HG03103 (cell line): ENCODE measurements around the gene SPPL3.

Source experiments
- ATAC-seq: cut with Tn5 transposase; IDR thresholded peaks from one replicate; pipeline ENCODE4 v1.9.1; 2021; ENCODE audit warnings: low read depth; ENCODE audit not compliant: unreplicated experiment

Gene SPPL3

DNA sequence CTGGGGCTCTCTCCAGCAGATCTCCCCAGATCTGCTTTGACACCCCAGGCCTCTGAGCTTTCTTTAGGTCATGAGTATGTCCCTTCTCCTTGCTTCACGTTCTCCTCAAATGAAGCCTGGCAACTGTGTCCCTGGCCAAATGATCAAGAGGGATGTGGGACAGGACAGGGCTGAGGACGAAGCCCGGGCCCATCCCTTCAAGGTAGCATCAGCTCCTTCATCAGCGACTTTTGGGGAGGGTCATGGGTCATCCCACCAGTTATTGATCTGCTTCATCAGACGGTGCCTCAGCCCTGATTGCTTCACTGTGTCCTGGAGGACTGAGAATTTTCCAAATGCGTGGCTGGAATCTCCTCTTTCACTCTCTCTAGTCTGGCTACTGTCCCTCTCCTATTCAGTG is 146.2 kb downstream of the SPPL3 start:
- ATAC-seq, result no peak

DNA sequence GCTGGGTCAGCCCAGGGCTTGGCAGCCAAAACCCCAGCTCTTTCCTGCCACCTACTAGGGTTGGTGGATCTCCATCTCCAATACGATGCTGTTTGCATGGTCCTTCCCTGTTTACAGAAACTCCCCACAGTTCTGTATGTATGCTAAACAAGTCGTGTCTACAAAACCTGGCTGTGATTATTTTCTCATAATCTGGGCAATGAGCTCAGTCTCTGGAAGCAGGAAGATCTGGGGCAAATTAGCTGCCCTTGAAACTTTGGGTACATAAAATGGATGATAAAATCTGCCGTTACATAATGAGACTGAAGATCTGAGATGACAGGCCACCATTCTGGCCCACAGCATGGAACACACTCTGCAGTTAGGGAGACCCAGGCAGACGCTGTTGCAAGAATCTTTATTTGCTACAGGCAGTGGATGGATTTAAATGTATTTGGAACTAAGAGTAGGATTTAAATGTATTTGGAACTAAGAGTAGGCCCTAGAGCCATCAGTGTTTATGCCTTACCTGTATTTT is 146.9 kb downstream of the SPPL3 start:
- no peak for ATAC-seq

DNA sequence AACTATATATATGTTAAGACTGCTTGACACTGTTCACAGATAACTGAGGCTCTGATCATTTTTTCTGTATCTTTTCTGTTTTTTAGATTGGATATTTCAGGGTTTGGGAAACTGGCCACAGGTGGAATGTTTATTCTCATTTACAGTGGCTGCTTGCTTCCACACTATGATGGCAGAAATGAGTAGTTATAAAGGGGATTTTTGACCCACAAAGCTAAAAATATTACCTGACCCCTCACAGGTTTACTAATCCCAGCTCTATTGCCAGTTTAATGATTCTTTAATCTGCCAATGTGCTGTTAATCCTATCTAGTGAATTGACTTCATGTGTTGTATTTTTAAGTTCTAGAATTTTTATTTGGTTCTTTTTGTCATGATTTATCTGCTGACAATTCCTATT is 148.9 kb downstream of the SPPL3 start:
- no peak for ATAC-seq

DNA sequence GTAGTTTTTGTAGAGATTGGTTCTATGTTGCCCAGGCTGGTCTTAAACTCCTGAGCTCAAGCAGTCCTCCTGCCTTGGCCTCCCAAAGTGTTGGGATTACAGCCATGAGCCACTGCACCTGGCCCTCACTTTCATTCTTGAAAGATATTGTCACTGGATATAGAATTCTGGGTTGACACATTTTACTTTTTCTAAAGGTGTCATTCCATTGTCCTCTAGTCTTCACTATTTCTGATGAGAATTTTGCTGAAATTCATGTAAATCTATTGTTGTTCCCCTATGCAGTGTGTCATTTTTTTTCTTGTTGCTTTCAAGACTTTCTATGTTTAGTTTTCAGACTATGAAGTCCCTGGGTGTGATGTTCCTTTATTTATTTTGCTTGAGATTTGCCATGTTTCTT is 149.4 kb downstream of the SPPL3 start:
- no peak for ATAC-seq

DNA sequence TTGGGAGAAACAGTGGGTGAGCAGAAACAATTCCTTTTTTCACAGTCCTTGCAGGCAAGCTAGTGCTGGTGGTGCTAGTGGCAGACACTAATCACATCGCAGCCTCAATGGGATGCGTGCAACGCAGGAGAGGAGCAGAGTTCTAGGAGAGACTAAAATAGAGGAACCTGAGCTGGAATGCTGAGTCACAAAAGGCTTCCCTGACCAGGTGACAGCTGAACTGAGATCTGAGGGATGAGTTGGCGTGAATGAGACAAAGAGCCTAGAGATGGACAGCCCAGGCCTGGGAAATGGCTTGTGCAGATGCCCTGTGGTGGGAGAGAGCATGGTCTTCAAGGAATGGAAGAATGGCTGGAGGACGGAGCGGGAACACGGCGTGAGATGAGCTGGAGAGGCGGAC is 152.8 kb downstream of the SPPL3 start:
- ATAC-seq, result no peak

DNA sequence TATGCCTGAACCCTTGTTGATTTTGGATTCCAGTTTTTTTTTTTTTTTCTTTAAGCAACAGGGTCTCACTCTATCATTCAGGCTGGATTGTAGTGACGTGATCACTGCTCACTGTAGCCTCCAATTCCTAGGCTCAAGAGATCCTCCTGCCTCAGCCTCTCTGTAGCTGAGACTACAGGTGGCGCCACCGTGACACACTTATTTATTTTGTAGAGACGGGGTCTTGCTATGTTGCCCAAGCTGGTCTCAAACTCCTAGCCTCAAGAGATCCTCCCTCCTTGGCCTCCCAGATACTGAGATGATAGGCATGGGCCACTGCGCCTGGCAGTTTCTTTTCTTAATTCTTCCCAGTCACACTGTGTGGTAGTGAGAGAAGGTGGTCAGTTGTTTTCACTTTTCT is 153.4 kb downstream of the SPPL3 start:
- no peak for ATAC-seq

DNA sequence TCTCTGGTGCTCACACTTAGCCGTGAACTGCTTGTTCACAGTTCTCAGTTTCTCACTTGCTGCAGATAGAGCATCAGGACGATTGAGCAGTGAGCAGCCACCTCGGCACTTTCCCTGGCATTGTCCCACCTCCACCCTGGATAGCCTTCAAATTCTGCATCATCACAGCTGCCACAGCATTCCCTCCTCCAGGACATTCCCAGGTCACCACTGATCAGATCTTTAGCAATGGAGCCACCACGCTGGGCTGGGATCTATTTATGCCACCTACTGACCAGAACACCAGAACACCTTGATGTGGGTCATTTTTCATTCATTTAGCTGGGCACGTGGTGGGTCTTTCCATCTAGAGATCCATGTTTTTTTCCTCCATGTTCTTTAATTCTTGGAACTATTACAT is 154.9 kb downstream of the SPPL3 start:
- no peak for ATAC-seq

DNA sequence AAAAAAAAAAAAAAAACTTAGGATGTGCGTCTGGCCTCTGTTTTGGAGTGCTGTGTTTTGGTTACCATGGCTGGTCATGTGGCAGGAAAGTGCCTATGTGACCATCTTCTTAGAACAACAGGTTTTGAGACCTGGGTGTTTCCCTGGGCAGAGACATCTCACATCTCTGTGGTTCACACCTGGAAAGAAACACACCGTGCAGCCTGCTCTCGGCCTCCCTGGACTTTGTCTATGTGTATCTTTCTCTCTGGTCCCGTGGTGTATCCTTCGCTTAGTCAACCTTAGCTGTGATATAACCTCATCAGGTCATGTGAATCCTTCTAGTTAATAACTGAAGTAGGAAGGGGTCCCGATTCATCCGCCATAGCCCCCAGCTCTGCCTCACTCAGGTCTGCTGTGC is 155.9 kb downstream of the SPPL3 start:
- no peak for ATAC-seq

DNA sequence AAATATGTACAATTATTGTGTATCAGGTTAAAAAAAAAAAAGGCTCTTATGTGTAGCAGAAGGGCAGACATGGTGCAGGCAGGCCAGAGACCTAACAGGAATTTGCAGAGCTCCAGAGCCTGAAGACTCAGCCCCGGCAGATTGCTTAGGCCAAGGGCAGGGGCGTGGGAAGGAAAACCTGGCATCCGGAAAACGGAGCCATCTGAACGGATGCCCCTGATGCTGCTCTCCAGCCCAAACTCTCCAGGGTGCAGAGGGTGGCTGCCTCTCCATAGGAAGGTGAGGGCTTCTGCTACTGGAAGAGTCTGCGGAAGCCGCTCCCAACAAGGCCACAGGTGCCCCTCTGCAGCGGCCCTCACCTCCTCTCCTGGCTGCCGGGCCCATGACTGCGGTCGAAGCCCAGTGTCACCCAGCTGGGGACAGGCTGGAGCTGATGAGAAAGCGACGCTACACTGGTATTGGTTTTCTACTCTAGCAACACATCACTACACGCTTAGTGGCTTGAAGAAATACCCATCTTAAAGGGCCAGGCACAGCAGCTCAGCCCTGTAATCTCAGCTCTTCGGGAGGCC is 159.2 kb downstream of the SPPL3 start:
- ATAC-seq, result no peak

DNA sequence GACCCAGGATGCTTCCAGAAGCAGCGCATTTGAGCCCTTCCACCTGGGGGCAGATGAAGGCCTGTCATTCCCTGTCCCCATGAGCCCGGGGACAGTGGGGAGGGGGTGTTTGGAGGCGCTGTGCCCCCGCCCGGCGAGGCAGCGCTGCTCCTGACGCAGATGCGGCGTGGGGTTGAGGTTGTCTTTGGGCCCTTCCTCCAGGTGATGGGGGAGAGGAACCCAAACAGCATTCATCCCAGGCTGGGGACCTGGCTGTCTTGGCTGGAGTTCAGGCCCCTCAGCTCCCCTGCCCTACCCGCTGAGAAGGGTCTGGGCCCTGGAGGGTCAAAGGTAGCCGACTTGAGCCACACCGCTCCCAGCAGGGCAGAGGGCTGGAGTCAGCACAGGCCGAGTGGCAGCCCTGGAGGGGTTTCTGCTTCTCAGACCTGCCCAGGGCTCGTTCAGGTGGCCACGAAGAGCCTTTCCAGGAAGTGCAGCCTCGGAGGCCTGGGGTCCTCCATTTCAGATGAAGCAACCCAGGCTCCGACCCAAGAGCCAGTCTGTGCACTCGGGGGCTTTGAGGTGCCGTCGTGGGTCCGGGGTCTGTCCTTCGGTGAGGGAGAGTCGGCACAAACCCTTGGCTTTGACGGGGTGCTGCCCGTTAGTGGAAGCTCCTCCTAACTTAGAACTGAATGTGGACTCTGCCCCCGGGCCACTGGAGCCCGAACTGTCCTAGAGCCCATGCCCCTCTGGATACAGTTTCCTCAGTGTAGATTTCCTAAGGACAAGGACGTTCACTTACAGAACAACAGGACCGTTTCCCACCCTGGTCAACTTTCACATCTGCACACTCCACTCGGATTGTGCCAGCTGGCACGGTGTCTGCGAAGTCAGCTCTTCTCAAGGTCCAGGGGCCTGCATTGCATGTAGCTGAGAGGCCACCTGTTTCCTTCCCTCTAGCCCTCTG is 162.4 kb downstream of the SPPL3 start:
- ATAC-seq, result no peak

DNA sequence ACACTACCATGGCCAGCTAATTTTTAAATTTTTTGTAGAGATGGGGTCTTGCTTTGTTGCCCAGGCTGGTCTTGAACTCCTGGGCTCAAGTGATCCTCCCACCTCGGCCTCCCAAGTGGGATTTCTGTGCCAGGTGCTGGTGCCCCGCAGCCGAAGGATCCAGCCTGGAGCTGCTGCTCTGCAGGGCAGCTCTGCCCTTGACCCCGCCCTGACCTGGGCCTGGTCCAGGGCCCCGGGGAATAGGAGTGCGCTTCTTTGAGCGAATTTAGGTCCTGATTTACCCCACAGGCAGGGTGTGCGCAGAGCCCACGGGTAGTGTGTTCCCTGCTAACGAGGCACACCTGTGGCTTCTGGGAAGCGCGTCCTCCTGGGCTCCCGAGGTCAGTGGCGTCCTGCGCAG is 163.3 kb downstream of the SPPL3 start:
- ATAC-seq, result no peak

DNA sequence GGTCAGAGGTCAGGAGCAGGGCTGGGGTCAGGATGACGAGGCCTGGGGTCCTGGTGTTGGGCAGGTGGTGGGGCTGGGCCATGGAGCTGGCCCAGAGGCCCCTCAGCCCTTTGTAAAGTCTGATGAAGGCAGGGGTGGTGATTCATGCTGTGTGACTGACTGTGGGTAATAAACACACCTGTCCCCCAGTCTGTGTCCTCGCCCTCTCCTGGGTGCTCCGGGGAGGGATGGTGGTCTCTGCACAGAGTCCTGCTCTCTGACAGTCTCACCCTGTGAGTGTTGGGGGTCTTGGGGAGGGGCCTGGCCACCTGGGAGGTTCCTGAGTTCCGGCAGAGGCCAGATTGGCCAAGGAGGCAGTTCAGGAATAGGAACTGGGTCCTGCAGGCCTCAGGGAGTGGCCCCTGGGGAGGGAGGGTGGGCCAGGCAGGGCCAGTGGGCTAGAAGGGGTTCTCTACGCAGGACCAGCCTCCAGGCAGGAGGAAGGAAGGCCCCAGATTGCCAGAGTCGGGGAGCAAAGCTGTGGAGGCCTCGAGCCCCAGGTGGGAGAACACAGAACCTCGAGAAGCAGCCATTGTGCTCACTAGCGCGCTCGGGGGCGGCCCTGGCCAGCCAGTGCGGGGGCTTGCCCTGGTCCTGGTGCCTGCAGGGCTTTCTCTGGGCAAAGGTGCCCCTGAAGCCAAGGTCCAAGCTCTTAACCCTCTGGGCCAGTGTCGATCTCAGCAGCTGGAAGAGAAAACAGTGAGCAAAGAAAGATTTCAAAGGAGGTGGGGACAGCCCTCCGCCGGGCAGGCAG is 164.1 kb downstream of the SPPL3 start:
- no peak for ATAC-seq

DNA sequence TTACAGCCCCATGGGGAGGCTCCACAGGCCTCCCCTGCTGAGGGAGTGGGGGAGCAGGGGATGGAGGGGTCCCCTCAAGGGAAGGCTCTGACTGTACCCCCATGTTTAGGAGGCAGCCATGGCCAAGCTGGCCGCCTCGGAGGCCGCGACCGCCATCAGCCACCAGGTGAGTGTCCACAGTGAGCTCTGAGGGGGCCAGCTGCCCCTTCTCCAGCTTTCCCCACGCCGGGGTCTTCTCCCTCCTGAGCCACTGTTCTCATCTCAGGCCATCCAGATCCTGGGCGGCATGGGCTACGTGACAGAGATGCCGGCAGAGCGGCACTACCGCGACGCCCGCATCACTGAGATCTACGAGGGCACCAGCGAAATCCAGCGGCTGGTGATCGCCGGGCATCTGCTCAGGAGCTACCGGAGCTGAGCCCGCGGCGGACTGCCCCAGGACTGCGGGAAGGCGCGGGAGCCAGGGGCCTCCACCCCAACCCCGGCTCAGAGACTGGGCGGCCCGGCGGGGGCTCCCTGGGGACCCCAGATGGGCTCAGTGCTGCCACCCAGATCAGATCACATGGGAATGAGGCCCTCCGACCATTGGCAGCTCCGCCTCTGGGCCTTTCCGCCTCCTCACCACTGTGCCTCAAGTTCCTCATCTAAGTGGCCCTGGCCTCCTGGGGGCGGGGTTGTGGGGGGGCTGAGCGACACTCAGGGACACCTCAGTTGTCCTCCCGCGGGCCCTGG is 165.0 kb downstream of the SPPL3 start:
- ATAC-seq, result no peak

DNA sequence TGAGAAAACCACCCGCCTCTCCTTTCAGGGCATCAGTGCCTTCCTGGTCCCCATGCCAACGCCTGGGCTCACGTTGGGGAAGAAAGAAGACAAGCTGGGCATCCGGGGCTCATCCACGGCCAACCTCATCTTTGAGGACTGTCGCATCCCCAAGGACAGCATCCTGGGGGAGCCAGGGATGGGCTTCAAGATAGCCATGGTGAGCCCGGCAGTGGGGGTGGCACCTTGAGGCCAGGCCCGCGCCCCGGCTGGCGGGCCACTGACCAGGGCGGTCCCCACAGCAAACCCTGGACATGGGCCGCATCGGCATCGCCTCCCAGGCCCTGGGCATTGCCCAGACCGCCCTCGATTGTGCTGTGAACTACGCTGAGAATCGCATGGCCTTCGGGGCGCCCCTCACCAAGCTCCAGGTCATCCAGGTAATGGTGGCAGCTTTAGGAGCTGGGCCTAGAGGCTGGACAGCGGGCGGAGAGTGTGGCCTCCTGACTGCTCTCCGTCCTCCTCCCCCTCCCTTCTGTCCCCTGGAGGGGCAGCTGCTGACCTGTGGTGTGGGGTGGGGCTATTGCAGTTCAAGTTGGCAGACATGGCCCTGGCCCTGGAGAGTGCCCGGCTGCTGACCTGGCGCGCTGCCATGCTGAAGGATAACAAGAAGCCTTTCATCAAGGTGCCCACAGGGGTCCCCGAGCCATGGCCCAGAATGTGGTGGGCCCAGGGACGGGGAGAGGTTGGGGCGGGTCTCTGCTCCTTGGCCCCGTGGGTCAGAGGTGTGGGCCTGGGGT is 165.7 kb downstream of the SPPL3 start:
- no peak for ATAC-seq

DNA sequence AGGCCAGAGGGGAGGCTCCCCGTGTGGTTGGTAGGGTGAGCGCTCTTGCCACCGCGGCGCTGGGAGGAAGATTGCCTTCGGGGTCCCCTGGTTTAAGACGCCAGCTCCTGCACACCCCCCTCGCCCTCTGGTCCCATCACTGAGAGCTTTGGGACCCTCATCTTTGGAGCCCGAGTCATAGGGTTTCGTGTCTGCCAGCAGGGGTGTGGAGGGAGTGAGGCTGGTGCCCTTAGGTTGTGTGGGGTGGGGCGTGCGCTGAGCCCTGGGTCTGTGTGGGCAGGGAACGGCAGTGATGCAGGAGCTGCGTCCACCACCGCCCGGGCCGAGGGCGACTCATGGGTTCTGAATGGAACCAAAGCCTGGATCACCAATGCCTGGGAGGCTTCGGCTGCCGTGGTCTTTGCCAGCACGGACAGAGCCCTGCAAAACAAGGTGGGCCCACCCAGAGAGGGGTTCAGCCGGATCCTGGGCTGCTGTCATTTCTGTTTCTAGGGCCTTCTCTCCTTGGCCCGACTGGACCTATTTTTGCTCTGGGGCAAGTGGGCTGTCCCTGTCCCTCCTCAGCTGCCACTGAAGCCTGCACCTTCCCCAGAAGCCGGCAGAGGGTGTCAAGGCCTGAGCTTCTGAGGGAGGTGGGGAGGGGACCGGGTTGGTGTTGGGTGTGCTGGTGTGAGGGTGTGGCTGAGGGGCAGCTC is 166.5 kb downstream of the SPPL3 start:
- ATAC-seq, result no peak

DNA sequence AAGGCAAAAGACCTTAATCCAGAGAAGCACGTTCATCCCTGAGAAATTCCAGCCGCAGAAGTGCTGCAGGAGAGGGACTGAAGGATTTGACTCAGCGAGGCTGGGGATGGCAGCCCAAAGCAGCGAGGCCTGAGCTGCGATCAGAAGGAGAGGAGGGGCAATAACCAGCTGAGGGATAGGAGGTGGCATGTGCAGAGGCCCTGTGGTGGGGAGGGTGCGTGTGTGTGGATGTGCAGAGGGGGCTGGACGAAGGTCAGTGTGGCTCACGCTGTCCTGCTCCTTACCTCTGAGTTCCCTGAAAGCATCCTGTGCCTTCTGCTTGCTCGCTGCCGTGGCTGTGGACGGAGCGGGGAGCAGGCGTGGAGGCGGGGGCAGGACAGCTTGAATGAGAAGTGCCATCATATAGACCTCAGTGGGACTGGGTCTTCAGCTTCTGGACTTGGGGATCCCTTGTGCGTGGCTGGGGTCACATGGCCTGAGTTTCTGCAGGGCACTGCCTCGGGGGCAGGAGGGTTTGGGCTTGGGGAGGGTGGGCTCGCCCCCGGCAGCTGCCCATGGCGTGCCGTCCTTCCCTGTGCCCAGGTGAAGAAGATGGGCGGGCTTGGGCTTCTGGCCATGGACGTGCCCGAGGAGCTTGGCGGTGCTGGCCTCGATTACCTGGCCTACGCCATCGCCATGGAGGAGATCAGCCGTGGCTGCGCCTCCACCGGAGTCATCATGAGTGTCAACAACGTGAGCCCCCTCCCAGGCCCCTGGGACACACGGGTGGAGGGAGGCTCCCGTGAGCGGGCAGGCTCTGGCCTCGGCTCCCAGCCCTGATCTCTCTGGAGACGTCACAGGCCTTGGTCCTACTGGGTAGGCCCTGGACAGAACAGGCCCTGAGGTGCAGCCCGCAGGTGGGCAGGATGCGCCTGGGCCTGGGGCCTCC is 167.5 kb downstream of the SPPL3 start:
- no peak for ATAC-seq

DNA sequence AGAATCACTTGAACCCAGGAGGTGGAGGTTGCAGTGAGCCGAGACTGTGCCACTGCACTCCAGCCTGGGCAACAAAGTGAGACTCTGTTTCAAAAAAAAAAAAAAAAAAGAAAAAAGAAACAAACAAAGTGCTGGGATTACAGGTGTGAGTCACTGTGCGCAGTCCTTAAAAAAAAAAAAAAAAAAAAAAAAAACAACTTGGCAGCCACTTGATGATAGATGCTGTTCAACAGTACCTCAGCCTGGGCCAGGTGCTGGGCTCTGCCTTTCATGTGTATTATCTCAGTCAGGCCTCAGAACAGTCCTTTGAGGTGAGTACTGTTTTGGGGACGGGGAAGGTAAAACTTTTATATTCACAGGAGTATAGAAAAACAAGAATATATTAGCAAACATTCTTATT is 169.0 kb downstream of the SPPL3 start:
- no peak for ATAC-seq

DNA sequence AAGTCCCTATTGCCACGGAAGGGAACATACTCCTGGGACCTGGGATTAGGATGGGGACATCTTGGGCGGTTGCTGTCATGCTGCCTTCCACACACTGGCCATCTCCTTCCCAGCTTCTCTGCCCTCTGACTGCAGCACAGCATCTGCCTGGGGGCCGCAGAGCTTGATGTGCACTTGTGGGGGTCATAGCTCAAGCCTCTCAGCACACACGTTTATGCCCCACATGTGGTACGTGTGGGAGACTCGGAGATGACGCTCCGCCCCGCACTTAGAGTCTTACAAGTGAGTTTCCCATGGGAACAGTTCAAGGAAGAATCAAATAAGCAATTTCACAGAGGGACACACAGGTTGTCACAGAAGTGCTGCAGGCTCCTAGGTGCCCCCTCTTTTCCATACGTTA is 169.9 kb downstream of the SPPL3 start:
- no peak for ATAC-seq
